HepG2 (cell line): ENCODE measurements around the gene UBXN2A. TPM values are rescaled to one million over a fixed set of nuclear protein-coding genes. Genes with fewer than 3 reads are reported as not detected.
A peak's percentile ranks its signal among the peaks of the same experiment; 100 is the strongest.

ENCODE experiments used
- ATAC-seq: fragments of 200-7000 bp; cut with Tn5 transposase; 3 replicates; pipeline ENCODE4 v1.9.1; 2020; ENCODE audit warnings: mild to moderate bottlenecking, moderate library complexity
- BruUV-seq: library from RNA; stranded (reverse); fragments of 400-500 nt; replicated peaks from 2 replicates; lab custom pipeline; 2021; lab: Mats Ljungman, UMichigan
- CTCF ChIA-PET: fragments of 300-600 bp; formaldehyde crosslinking; extraction: SDS; loops from one replicate; lab custom pipeline; 2021; ENCODE audit warnings: low total read pairs, inconsistent platforms, low intra/inter-chr PET ratio; lab: Yijun Ruan, JAX
- POLR2A ChIA-PET: fragments of 350-600 bp; sonication (Branson Sonifier 250); formaldehyde crosslinking; loops from one replicate; lab custom pipeline; 2020; ENCODE audit warnings: antibody characterized with exemption, inconsistent platforms; lab: Yijun Ruan, JAX
- DNase-seq: peaks from one replicate; pipeline ENCODE4 v3.0.0-alpha.2; 2015; ENCODE audit warnings: low spot score
- FAIRE-seq: peaks from 3 replicates; lab custom pipeline; 2011; peaks lifted over from hg19 to GRCh38; lab: Jason Lieb, UNC
- H2AFZ ChIP-seq: one replicate; pipeline ENCODE4 v1.6.1; 2011; ENCODE audit warnings: low read length, inconsistent platforms
- H3K27ac ChIP-seq: fragments of 300-600 bp; 3 replicates; pipeline ENCODE4 v1.8.0; 2011; ENCODE audit warnings: mixed run types, mild to moderate bottlenecking, mixed read lengths, low read length, inconsistent platforms; ENCODE audit not compliant: insufficient read depth; ENCODE audit errors: extremely low read length
- H3K27me3 ChIP-seq, 2 experiments: fragments of 200-600 bp in 1 of 2; 2 replicates in 1 of 2; 3 replicates in 1 of 2; pipeline versions ENCODE4 v1.6.0 to v1.8.0; 2011; ENCODE audit warnings: low read length in 2 of 2, mild to moderate bottlenecking in 2 of 2, moderate library complexity in 2 of 2, inconsistent platforms in 1 of 2; ENCODE audit not compliant: insufficient read depth in 2 of 2, control insufficient read depth in 1 of 2
- H3K36me3 ChIP-seq, 2 experiments: fragments of 200-600 bp in 1 of 2; replicated peaks in 1 of 2; 2 replicates in 1 of 2; 3 replicates in 1 of 2; pipeline versions ENCODE4 v1.5.1 to v1.8.0; 2011; ENCODE audit warnings: low read length in 2 of 2, inconsistent platforms in 1 of 2; ENCODE audit not compliant: insufficient read depth in 2 of 2, control insufficient read depth in 1 of 2
- H3K4me1 ChIP-seq: 2 replicates; pipeline ENCODE4 v1.5.1; 2012; ENCODE audit warnings: low read length, inconsistent platforms; ENCODE audit not compliant: insufficient read depth
- H3K4me2 ChIP-seq: 2 replicates; pipeline ENCODE4 v1.6.0; 2011; ENCODE audit warnings: low read depth, low read length, inconsistent platforms
- H3K4me3 ChIP-seq, 3 experiments: fragments of 200-600 bp in 1 of 3; sonication (generic), shearing (Covaris generic) in 1 of 3; replicated peaks in 1 of 3; 2 replicates each; pipeline ENCODE4 v1.5.1; 2011 to 2016; ENCODE audit warnings: low read length in 3 of 3, inconsistent platforms in 2 of 3, low read depth in 2 of 3, mild to moderate bottlenecking in 2 of 3, control low read depth in 1 of 3, mixed read lengths in 1 of 3; ENCODE audit not compliant: insufficient read depth in 1 of 3
- H3K79me2 ChIP-seq: one replicate; pipeline ENCODE4 v1.6.1; 2011; ENCODE audit warnings: low read length, inconsistent platforms; ENCODE audit not compliant: insufficient read depth
- H3K9ac ChIP-seq: 2 replicates; pipeline ENCODE4 v1.6.0; 2011; ENCODE audit warnings: mild to moderate bottlenecking, low read depth, low read length, inconsistent platforms; ENCODE audit not compliant: insufficient read depth
- H3K9me3 ChIP-seq: 2 replicates; pipeline ENCODE4 v1.5.1; 2012; ENCODE audit warnings: mild to moderate bottlenecking, low read length
- H4K20me1 ChIP-seq: 2 replicates; pipeline ENCODE4 v1.6.0; 2011; ENCODE audit warnings: inconsistent platforms, mild to moderate bottlenecking, low read length, moderate library complexity; ENCODE audit not compliant: insufficient read depth
- PITX1 ChIP-seq: sonication (generic); formaldehyde crosslinking; IDR thresholded peaks from 2 replicates; pipeline ENCODE4 v1.5.1; 2020; ENCODE audit warnings: mild to moderate bottlenecking, missing genetic modification reagents
- POLR2AphosphoS5 ChIP-seq: IDR thresholded peaks from 2 replicates; pipeline ENCODE4 v1.6.1; 2012; ENCODE audit warnings: low read depth, low read length
- TARDBP ChIP-seq: sonication (generic); formaldehyde crosslinking; IDR thresholded peaks from 2 replicates; pipeline ENCODE4 v1.8.0; 2022; ENCODE audit warnings: mild to moderate bottlenecking, missing genetic modification reagents
- TOPORS ChIP-seq: sonication (generic); formaldehyde crosslinking; IDR thresholded peaks from 2 replicates; pipeline ENCODE4 v1.8.0; 2023; ENCODE audit warnings: mild to moderate bottlenecking, missing genetic modification reagents
- ZNF816 ChIP-seq: sonication (generic); formaldehyde crosslinking; IDR thresholded peaks from 2 replicates; pipeline ENCODE4 v1.8.0; 2022; ENCODE audit warnings: missing genetic modification reagents, mild to moderate bottlenecking, borderline replicate concordance
- WGBS: methylation state at CpG from one replicate; pipeline ENCODE4 v1.1.6; 2017; ENCODE audit warnings: low lambda C conversion rate; 5-methylcytosine and 5-hydroxymethylcytosine counted together
- in situ Hi-C: cut with HindIII; loops from 2 replicates; pipeline ENCODE4 v1.10.0; 2017; ENCODE audit warnings: low pct_unique_long_range_greater_than_20kb; ENCODE audit not compliant: extremely low pct_ligation_motif_present
- intact Hi-C: fragments of 100-400 bp; cut with micrococcal nuclease; formaldehyde crosslinking; loops from one replicate; pipeline ENCODE4 v1.10.0; 2022; ENCODE audit not compliant: unreplicated experiment
- polyA plus RNA-seq, 8 experiments: library from polyadenylated mRNA; depleted of rRNA in 3 of 8; stranded (reverse) in 7 of 8; unstranded in 1 of 8; fragments of >200 nt; fragmentation: Illumina TruSeq in 4 of 8; extraction: Trizol in 4 of 8; gene quantifications; 2 replicates each; pipeline versions ENCODE4 v1.2.1 to v1.2.3, GENCODE V29; 2011 to 2016; ENCODE audit warnings: low read depth in 4 of 8, missing spikeins in 1 of 8, mixed read lengths in 1 of 8; ENCODE audit not compliant: insufficient read depth in 1 of 8
- total RNA-seq, 5 experiments: library from RNA; depleted of rRNA; stranded (reverse); fragments of >200 nt; fragmentation: Illumina TruSeq; extraction: Trizol; gene quantifications; 2 replicates each; pipeline ENCODE4 v1.2.3, GENCODE V29; 2016; ENCODE audit warnings: low read depth in 1 of 5
- TF ChIP-seq, protein P1 (sequence below): sonication (generic); formaldehyde crosslinking; conservative IDR thresholded peaks from 2 replicates; pipeline ENCODE4 v1.8.0; 2022; ENCODE audit warnings: mild to moderate bottlenecking, moderate library complexity, missing genetic modification reagents
- TF ChIP-seq, protein P2 (sequence below): sonication (generic); formaldehyde crosslinking; IDR thresholded peaks from 2 replicates; pipeline ENCODE4 v1.4.0; 2020; ENCODE audit warnings: mild to moderate bottlenecking, missing genetic modification reagents
- TF ChIP-seq, protein P3 (sequence below): sonication (generic); formaldehyde crosslinking; IDR thresholded peaks from 2 replicates; pipeline ENCODE4 v1.4.0; 2020; ENCODE audit warnings: missing genetic modification reagents
- TF ChIP-seq, protein P4 (sequence below): sonication (generic); formaldehyde crosslinking; IDR thresholded peaks from 2 replicates; pipeline ENCODE4 v1.5.0; 2020; ENCODE audit warnings: missing genetic modification reagents

UBXN2A gene
- total and polyA plus RNA-seq, 2 of the 13 experiments (the other 11 are each of a cell fraction or from before 2014, with no cell fraction given): 8.3 to 20.9 TPM

- no peak within 1 kb of the TSS for H2AFZ ChIP-seq
- H3K79me2 ChIP-seq: peaks cover 46% of the 10 kb centered on the region
- no TSS peak for BruUV-seq
- under 1% methylated on average over 70 of the region's 88 CpGs for WGBS
- H3K4me1 ChIP-seq: peaks cover 46% of the 10 kb centered on the region
- ATAC-seq (peak; percentile 90), DNase-seq (peak; percentile 90), FAIRE-seq (peak; percentile 23)
- peak within 1 kb of the TSS; percentile 90 to 98 (median 95) for H3K4me3 ChIP-seq
- H3K27me3 ChIP-seq: no peaks in the 10 kb centered on the region; a peak in 1 of 5 replicates
- POLR2A ChIA-PET: interaction anchor here (0.6 to 5.1 kb wide), 37 partner anchors 9 to 1325 kb away, joined by 3 to 135 read pairs (median 5); partner anchors contain the start of genes CENPO, FKBP1B, ITSN2 and PTRHD1
- no peaks in the 10 kb centered on the region for H3K36me3 ChIP-seq
- peak within 1 kb of the TSS; percentile 88 for H3K4me2 ChIP-seq
- intact Hi-C loops: loop anchor here (1.0 to 10.0 kb wide), 6 partner anchors 12 to 238 kb away; partner anchors contain the start of gene TP53I3
- in situ Hi-C loops: no loop called here
- no peaks in the 10 kb centered on the region for H4K20me1 ChIP-seq
- H3K9ac ChIP-seq: peak within 1 kb of the TSS; percentile 99
- H3K9me3 ChIP-seq: no peaks in the 10 kb centered on the region
- H3K27ac ChIP-seq: peak within 1 kb of the TSS; percentile 94
- CTCF ChIA-PET: interaction anchor here (1.5 to 2.6 kb wide), 4 partner anchors 97 to 238 kb away, joined by 3 to 20 read pairs (median 13); partner anchors contain the start of gene TP53I3
- TF ChIP-seq, protein P1, sequence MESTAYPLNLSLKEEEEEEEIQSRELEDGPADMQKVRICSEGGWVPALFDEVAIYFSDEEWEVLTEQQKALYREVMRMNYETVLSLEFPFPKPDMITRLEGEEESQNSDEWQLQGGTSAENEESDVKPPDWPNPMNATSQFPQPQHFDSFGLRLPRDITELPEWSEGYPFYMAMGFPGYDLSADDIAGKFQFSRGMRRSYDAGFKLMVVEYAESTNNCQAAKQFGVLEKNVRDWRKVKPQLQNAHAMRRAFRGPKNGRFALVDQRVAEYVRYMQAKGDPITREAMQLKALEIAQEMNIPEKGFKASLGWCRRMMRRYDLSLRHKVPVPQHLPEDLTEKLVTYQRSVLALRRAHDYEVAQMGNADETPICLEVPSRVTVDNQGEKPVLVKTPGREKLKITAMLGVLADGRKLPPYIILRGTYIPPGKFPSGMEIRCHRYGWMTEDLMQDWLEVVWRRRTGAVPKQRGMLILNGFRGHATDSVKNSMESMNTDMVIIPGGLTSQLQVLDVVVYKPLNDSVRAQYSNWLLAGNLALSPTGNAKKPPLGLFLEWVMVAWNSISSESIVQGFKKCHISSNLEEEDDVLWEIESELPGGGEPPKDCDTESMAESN (CRISPR knock-in tag): peak; percentile 98
- TF ChIP-seq, protein P2, sequence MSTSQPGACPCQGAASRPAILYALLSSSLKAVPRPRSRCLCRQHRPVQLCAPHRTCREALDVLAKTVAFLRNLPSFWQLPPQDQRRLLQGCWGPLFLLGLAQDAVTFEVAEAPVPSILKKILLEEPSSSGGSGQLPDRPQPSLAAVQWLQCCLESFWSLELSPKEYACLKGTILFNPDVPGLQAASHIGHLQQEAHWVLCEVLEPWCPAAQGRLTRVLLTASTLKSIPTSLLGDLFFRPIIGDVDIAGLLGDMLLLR (CRISPR knock-in tag): peak; percentile 97
- TF ChIP-seq, protein P3, sequence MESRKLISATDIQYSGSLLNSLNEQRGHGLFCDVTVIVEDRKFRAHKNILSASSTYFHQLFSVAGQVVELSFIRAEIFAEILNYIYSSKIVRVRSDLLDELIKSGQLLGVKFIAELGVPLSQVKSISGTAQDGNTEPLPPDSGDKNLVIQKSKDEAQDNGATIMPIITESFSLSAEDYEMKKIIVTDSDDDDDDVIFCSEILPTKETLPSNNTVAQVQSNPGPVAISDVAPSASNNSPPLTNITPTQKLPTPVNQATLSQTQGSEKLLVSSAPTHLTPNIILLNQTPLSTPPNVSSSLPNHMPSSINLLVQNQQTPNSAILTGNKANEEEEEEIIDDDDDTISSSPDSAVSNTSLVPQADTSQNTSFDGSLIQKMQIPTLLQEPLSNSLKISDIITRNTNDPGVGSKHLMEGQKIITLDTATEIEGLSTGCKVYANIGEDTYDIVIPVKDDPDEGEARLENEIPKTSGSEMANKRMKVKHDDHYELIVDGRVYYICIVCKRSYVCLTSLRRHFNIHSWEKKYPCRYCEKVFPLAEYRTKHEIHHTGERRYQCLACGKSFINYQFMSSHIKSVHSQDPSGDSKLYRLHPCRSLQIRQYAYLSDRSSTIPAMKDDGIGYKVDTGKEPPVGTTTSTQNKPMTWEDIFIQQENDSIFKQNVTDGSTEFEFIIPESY (CRISPR knock-in tag): peak; percentile 51
- TF ChIP-seq TOPORS: peak; percentile 97
- TF ChIP-seq, protein P4, sequence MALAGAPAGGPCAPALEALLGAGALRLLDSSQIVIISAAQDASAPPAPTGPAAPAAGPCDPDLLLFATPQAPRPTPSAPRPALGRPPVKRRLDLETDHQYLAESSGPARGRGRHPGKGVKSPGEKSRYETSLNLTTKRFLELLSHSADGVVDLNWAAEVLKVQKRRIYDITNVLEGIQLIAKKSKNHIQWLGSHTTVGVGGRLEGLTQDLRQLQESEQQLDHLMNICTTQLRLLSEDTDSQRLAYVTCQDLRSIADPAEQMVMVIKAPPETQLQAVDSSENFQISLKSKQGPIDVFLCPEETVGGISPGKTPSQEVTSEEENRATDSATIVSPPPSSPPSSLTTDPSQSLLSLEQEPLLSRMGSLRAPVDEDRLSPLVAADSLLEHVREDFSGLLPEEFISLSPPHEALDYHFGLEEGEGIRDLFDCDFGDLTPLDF (CRISPR knock-in tag): peak; percentile 70; the same call in 1 of the 2 replicates
- TF ChIP-seq POLR2AphosphoS5: peak; percentile 98
- TF ChIP-seq TARDBP (CRISPR knock-in tag): peak; percentile 98
- peak; percentile 67; the same call in 1 of the 2 replicates for TF ChIP-seq ZNF816 (CRISPR knock-in tag)
- TF ChIP-seq PITX1 (CRISPR knock-in tag): no peak; the same call in 1 of the 2 replicates
These were observed 13.3 kb upstream of the UBXN2A start, which contains the start of gene ATAD2B for GRCh38 chr2:23926750-23927571. TSS of gene ATAD2B (minus strand) at chr2:23927123. CDS start at chr2:23926770, 353 bp downstream.
